Bronchial epithelial cell (primary cell): ENCODE data around the gene CCKAR. TPM values are rescaled to one million over a fixed set of nuclear protein-coding genes. Genes with fewer than 3 reads are reported as not detected.
A peak's percentile ranks its signal among the peaks of the same experiment; 100 is the strongest.

Experiments used
- DNase-seq: peaks from one replicate; pipeline ENCODE4 v3.0.0-alpha.2; 2010; ENCODE audit warnings: low read depth
- FAIRE-seq: peaks from 2 replicates; lab custom pipeline; 2011; peaks lifted over from hg19 to GRCh38; lab: Jason Lieb, UNC
- H3K27me3 ChIP-seq: 2 replicates; pipeline ENCODE4 v1.5.1; 2011; ENCODE audit warnings: low read length; ENCODE audit not compliant: control insufficient read depth, insufficient read depth
- H3K36me3 ChIP-seq: 2 replicates; pipeline ENCODE4 v1.5.1; 2011; ENCODE audit warnings: low read length; ENCODE audit not compliant: control insufficient read depth, insufficient read depth
- H3K4me3 ChIP-seq: 2 replicates; pipeline ENCODE4 v1.5.1; 2011; ENCODE audit warnings: mild to moderate bottlenecking, low read depth, low read length, control low read depth
- CTCF ChIP-seq: IDR thresholded peaks from 2 replicates; pipeline ENCODE4 v1.5.1; 2011; ENCODE audit warnings: mild to moderate bottlenecking, moderate library complexity, low read length, control low read depth, inconsistent platforms; ENCODE audit not compliant: insufficient read depth, severe bottlenecking
- total RNA-seq: library from RNA; depleted of rRNA; stranded (reverse); fragments of >200 nt; gene quantifications from 2 replicates; pipeline ENCODE4 v1.2.1, GENCODE V29; 2014

Gene CCKAR
- total RNA-seq, 1 donor from 2014 or later, result not detected

- Histone ChIP-seq H3K36me3 (no peaks in the 10 kb centered on the region), H3K27me3 (no peaks in the 10 kb centered on the region), H3K4me3 (no peak overlapping the region)
- DNase-seq, result peak; percentile 88
- TF ChIP-seq CTCF, result no peak
- no peak for FAIRE-seq
Observed at GRCh38 chr4:26431461-26432180, 58.7 kb downstream of the CCKAR start.

Other genes with a start within 250 kb of the CCKAR start
- 26.6 and 34.5 TPM in 2 replicates for gene RBPJ, start 169.5 kb downstream of the CCKAR start, total RNA-seq
- 9.7 and 10.6 TPM in 2 replicates for gene TBC1D19, start 93.6 kb upstream of the CCKAR start, total RNA-seq